Activated B cell treated with CpG ODN at 0.5 μM for 24 hours (primary cell): ENCODE measurements around the gene DEUP1. TPM values are rescaled to one million over a fixed set of nuclear protein-coding genes. Genes with fewer than 3 reads are reported as not detected.
"Not testable (repeated sequence)": the region's sequence is repeated elsewhere in the genome, so short reads cannot be mapped to it uniquely, and the experiment has no call there.

Source experiments
- ATAC-seq: fragments of 200-7000 bp; cut with Tn5 transposase; one replicate; pipeline ENCODE4 v1.10.0; 2021; ENCODE audit warnings: low read depth, mild to moderate bottlenecking, moderate library complexity
- CTCF ChIA-PET: fragments of 350-600 bp; sonication (Branson Sonifier 250); formaldehyde crosslinking; loops from one replicate; lab custom pipeline; 2021; ENCODE audit warnings: antibody characterized with exemption; lab: Charles Lee
- POLR2A ChIA-PET: fragments of 350-600 bp; sonication (Branson Sonifier 250); formaldehyde crosslinking; loops from one replicate; lab custom pipeline; 2021; ENCODE audit warnings: antibody characterized with exemption; lab: Charles Lee
- DNase-seq: peaks from one replicate; pipeline ENCODE4 v3.0.0; 2022
- H3K27ac Mint-ChIP-seq: one replicate; pipeline ENCODE4 v1.8.0; 2020; ENCODE audit warnings: mixed read lengths
- H3K27me3 Mint-ChIP-seq: one replicate; pipeline ENCODE4 v1.8.0; 2021; ENCODE audit warnings: mixed read lengths
- H3K36me3 Mint-ChIP-seq: one replicate; pipeline ENCODE4 v1.8.0; 2021; ENCODE audit warnings: low read depth, mixed read lengths
- H3K4me1 Mint-ChIP-seq: one replicate; pipeline ENCODE4 v1.8.0; 2021; ENCODE audit warnings: mixed read lengths
- H3K4me3 Mint-ChIP-seq: one replicate; pipeline ENCODE4 v1.8.0; 2020; ENCODE audit warnings: mild to moderate bottlenecking, mixed read lengths
- H3K9me3 Mint-ChIP-seq: one replicate; pipeline ENCODE4 v1.8.0; 2020; ENCODE audit warnings: mixed read lengths
- CTCF ChIP-seq: fragments of 200-600 bp; IDR thresholded peaks from one replicate; pipeline ENCODE4 v1.8.0; 2022; ENCODE audit warnings: antibody characterized with exemption, mild to moderate bottlenecking
- intact Hi-C: fragments of 100-400 bp; cut with micrococcal nuclease; formaldehyde crosslinking; loops from one replicate; pipeline ENCODE4 v1.15.1; 2024
- total RNA-seq: library from RNA; stranded (reverse); gene quantifications from 2 replicates; pipeline ENCODE4 v1.2.3, GENCODE V29; 2022

DEUP1 gene
- total RNA-seq, 1 donor from 2014 or later: not detected

GRCh38 chr11:93444617-93445073 is 114.1 kb downstream of the DEUP1 start:
- Mint-ChIP-seq H3K27ac (no peak overlapping the region), H3K36me3 (no peaks in the 10 kb centered on the region), H3K4me3 (no peak overlapping the region), H3K9me3 (no peaks in the 10 kb centered on the region), H3K27me3 (peaks cover 11% of the 10 kb centered on the region), H3K4me1 (no peaks in the 10 kb centered on the region)
- ATAC-seq (no peak), DNase-seq (no peak)
- ChIA-PET CTCF (no interaction called here), POLR2A (no interaction called here)
- intact Hi-C loops: no loop called here
- TF ChIP-seq CTCF: no peak

DNA sequence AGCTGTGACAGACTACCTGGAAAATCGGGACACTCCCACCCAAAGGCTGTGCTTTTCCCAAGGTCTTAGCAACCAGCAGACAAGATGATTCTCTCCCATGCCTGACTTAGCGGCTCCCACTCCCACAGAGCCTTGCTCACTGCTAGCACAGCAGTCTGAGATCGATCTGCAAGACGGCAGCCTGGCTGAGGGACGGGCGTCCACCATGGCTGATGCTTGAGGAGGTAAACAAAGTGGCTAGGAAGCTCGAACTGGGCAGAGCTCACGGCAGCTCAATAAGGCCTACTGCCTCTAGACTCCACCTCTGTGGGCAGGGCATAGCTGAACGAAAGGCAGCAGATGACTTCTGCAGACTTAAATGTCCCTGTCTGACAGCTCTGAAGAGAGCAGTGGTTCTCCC is 127.7 kb downstream of the DEUP1 start:
- ChIA-PET CTCF (no interaction called here), POLR2A (no interaction called here)
- DNase-seq (no peak), ATAC-seq (no peak)
- TF ChIP-seq CTCF: no peak
- Mint-ChIP-seq H3K4me1 (no peaks in the 10 kb centered on the region), H3K27me3 (peaks cover 5% of the 10 kb centered on the region), H3K4me3 (no peak overlapping the region), H3K9me3 (peaks cover 4% of the 10 kb centered on the region), H3K27ac (no peak overlapping the region), H3K36me3 (no peaks in the 10 kb centered on the region)
- intact Hi-C loops: no loop called here

- H3K4me3 Mint-ChIP-seq, CTCF ChIA-PET, intact Hi-C loops, POLR2A ChIA-PET, H3K4me1 Mint-ChIP-seq, ATAC-seq, H3K36me3 Mint-ChIP-seq, H3K27ac Mint-ChIP-seq, H3K9me3 Mint-ChIP-seq, H3K27me3 Mint-ChIP-seq, DNase-seq: not testable (repeated sequence)
Observed at GRCh38 chr11:93463666-93464065, 133.1 kb downstream of the DEUP1 start.

GRCh38 chr11:93464927-93465540 is 134.5 kb downstream of the DEUP1 start:
- ATAC-seq (no peak), DNase-seq (no peak)
- TF ChIP-seq CTCF: no peak
- Mint-ChIP-seq H3K27me3 (peaks cover 2% of the 10 kb centered on the region), H3K36me3 (no peaks in the 10 kb centered on the region), H3K9me3 (peaks cover 4% of the 10 kb centered on the region), H3K4me3 (no peak overlapping the region), H3K4me1 (no peaks in the 10 kb centered on the region), H3K27ac (no peak overlapping the region)
- POLR2A ChIA-PET: no interaction called here
- intact Hi-C loops: no loop called here
- CTCF ChIA-PET: no interaction called here

- Mint-ChIP-seq H3K27ac (no peak overlapping the region), H3K36me3 (no peaks in the 10 kb centered on the region), H3K9me3 (peaks cover 3% of the 10 kb centered on the region), H3K4me3 (no peak overlapping the region), H3K4me1 (no peaks in the 10 kb centered on the region), H3K27me3 (no peaks in the 10 kb centered on the region)
- DNase-seq (no peak), ATAC-seq (no peak)
- TF ChIP-seq CTCF: no peak
- CTCF ChIA-PET: no interaction called here
- POLR2A ChIA-PET: no interaction called here
- intact Hi-C loops: no loop called here
Observed at GRCh38 chr11:93467054-93467453, 136.5 kb downstream of the DEUP1 start.

DNA sequence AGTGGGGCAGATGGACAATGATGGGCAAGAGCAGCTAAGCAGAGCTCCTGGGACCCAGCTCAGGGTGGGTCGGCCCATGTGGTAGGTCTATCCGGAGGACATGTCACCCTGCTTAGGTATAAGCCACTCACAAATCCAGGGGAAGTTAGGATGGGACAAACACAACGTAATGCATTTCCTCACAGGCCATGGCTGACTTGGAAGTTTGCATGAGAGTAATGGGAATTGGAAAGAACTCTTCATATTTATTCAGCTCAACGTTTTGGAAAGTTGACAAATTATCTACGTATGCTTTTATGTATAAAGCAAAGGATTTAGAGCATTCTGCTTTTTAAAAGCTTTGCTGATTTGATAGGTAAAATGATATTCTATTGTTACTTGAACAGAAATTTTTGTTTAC is 137.7 kb downstream of the DEUP1 start:
- no peaks in the 10 kb centered on the region for H3K36me3 Mint-ChIP-seq
- H3K4me3 Mint-ChIP-seq: no peak overlapping the region
- ATAC-seq (no peak), DNase-seq (no peak)
- no peaks in the 10 kb centered on the region for H3K9me3 Mint-ChIP-seq
- intact Hi-C loops: no loop called here
- no peak overlapping the region for H3K27ac Mint-ChIP-seq
- no peaks in the 10 kb centered on the region for H3K27me3 Mint-ChIP-seq
- POLR2A ChIA-PET: no interaction called here
- CTCF ChIA-PET: no interaction called here
- no peak for TF ChIP-seq CTCF
- H3K4me1 Mint-ChIP-seq: no peaks in the 10 kb centered on the region
